DOHH2 (cell line): Measurements from ENCODE around the gene LARGE1.

Source experiments
- H3F3A ChIP-seq: fragments of 200-600 bp; sonication (generic), shearing (Covaris generic); 2 replicates; pipeline ENCODE4 v1.6.0; 2016; ENCODE audit warnings: antibody characterized with exemption, mild to moderate bottlenecking; ENCODE audit not compliant: control insufficient read depth, insufficient read depth
- H3K27ac ChIP-seq: fragments of 200-600 bp; sonication (generic); 2 replicates; pipeline ENCODE4 v1.5.1; 2014; ENCODE audit warnings: low read depth, mild to moderate bottlenecking, low read length, moderate library complexity
- H3K27me3 ChIP-seq: fragments of 200-600 bp; sonication (generic); 2 replicates; pipeline ENCODE4 v1.6.1; 2014; ENCODE audit warnings: mild to moderate bottlenecking, low read length, mixed read lengths; ENCODE audit not compliant: control insufficient read depth
- H3K36me3 ChIP-seq: fragments of 200-600 bp; sonication (generic); 2 replicates; pipeline ENCODE4 v1.6.1; 2014; ENCODE audit warnings: mild to moderate bottlenecking, low read length, moderate library complexity, mixed read lengths; ENCODE audit not compliant: control insufficient read depth
- H3K4me1 ChIP-seq: fragments of 200-600 bp; sonication (generic); 2 replicates; pipeline ENCODE4 v1.6.1; 2014; ENCODE audit warnings: mild to moderate bottlenecking, low read length, mixed read lengths; ENCODE audit not compliant: control insufficient read depth
- H3K4me2 ChIP-seq: fragments of 200-600 bp; sonication (generic); 2 replicates; pipeline ENCODE4 v1.6.0; 2014; ENCODE audit warnings: mild to moderate bottlenecking, low read length, moderate library complexity
- H3K4me3 ChIP-seq: fragments of 200-600 bp; sonication (generic); 2 replicates; pipeline ENCODE4 v1.5.1; 2014; ENCODE audit warnings: mild to moderate bottlenecking, low read length, mixed read lengths
- H3K79me2 ChIP-seq: fragments of 200-600 bp; sonication (generic); 2 replicates; pipeline ENCODE4 v1.6.1; 2014; ENCODE audit warnings: mild to moderate bottlenecking, low read length, mixed read lengths; ENCODE audit not compliant: control insufficient read depth
- H3K9me2 ChIP-seq: fragments of 200-600 bp; sonication (generic); replicated peaks from 2 replicates; pipeline ENCODE4 v1.6.1; 2014; ENCODE audit warnings: mild to moderate bottlenecking, low read length, mixed read lengths; ENCODE audit not compliant: control insufficient read depth
- H3K9me3 ChIP-seq: fragments of 200-600 bp; sonication (generic); 2 replicates; pipeline ENCODE4 v1.6.1; 2014; ENCODE audit warnings: antibody characterized with exemption, low read length, mixed read lengths; ENCODE audit not compliant: control insufficient read depth, insufficient read depth
- H4K20me1 ChIP-seq: fragments of 200-600 bp; sonication (generic); 2 replicates; pipeline ENCODE4 v1.6.0; 2014; ENCODE audit warnings: low read depth, mild to moderate bottlenecking, antibody characterized with exemption, low read length, moderate library complexity; ENCODE audit not compliant: control insufficient read depth, insufficient read depth
- EZH2phosphoT487 ChIP-seq: fragments of 200-600 bp; sonication (generic); IDR thresholded peaks from 2 replicates; pipeline ENCODE4 v1.6.1; 2017; ENCODE audit warnings: borderline replicate concordance, mild to moderate bottlenecking, antibody characterized with exemption, low read length, moderate library complexity, mixed read lengths
- TF ChIP-seq, protein P1 (sequence below): fragments of 200-600 bp; sonication (generic); IDR thresholded peaks from one replicate; pipeline ENCODE4 v1.5.1; 2014; ENCODE audit warnings: antibody characterized with exemption, mild to moderate bottlenecking, low read depth, low read length; ENCODE audit not compliant: poor library complexity, severe bottlenecking

The LARGE1 gene

DNA sequence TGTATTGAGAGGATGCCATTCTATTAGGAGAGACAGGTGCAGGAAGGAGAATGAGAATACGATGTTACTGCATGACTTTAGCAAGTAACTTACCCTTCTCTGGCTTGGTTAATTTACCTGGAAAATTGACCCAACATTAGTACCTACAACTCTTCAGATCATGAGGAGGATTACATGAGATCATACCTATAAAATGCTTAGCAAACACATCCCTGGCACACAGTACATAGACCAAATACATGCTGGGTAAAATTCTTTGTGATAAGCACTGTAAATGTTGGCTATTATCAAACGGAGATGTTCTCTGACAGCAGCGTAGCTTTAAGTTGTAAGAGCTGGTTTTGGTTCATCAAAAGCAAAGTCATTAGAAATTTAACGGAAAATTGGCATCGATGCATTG is 28.8 kb downstream of the LARGE1 start:
- no peak overlapping the region for H3K4me3 ChIP-seq
- no peaks in the 10 kb centered on the region for H3F3A ChIP-seq
- no peaks in the 10 kb centered on the region for H3K36me3 ChIP-seq
- no peak overlapping the region for H3K27ac ChIP-seq
- no peaks in the 10 kb centered on the region for H3K79me2 ChIP-seq
- H3K9me3 ChIP-seq: no peaks in the 10 kb centered on the region
- H3K27me3 ChIP-seq: no peaks in the 10 kb centered on the region
- no peaks in the 10 kb centered on the region for H3K9me2 ChIP-seq
- H3K4me1 ChIP-seq: no peaks in the 10 kb centered on the region
- TF ChIP-seq, protein P1, sequence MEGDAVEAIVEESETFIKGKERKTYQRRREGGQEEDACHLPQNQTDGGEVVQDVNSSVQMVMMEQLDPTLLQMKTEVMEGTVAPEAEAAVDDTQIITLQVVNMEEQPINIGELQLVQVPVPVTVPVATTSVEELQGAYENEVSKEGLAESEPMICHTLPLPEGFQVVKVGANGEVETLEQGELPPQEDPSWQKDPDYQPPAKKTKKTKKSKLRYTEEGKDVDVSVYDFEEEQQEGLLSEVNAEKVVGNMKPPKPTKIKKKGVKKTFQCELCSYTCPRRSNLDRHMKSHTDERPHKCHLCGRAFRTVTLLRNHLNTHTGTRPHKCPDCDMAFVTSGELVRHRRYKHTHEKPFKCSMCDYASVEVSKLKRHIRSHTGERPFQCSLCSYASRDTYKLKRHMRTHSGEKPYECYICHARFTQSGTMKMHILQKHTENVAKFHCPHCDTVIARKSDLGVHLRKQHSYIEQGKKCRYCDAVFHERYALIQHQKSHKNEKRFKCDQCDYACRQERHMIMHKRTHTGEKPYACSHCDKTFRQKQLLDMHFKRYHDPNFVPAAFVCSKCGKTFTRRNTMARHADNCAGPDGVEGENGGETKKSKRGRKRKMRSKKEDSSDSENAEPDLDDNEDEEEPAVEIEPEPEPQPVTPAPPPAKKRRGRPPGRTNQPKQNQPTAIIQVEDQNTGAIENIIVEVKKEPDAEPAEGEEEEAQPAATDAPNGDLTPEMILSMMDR: no peak
- TF ChIP-seq EZH2phosphoT487: no peak
- no peaks in the 10 kb centered on the region for H4K20me1 ChIP-seq
- no peak overlapping the region for H3K4me2 ChIP-seq

DNA sequence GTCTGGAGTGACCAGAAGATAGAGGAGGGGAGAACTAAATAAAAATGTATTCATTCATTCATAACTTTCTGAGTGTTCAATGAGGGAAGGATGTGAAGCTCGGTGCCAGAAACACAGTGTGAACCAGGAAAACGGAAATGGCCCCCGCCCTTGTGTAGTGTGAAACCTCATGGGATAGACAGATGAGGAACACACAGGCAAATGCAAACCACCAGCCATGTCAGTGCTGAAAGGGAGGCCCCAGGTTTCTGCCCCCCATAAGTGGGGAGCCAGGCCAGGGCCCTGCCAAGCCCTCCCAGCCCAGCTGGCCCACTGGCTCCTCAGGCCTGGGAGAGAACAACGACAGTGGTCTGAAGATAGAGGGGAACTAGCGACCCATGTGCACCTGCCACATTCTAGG is 30.5 kb downstream of the LARGE1 start:
- H3K4me1 ChIP-seq: no peaks in the 10 kb centered on the region
- H3K27ac ChIP-seq: no peak overlapping the region
- no peaks in the 10 kb centered on the region for H4K20me1 ChIP-seq
- H3K79me2 ChIP-seq: no peaks in the 10 kb centered on the region
- no peaks in the 10 kb centered on the region for H3K9me2 ChIP-seq
- no peaks in the 10 kb centered on the region for H3F3A ChIP-seq
- no peaks in the 10 kb centered on the region for H3K27me3 ChIP-seq
- H3K4me3 ChIP-seq: no peak overlapping the region
- H3K9me3 ChIP-seq: no peaks in the 10 kb centered on the region
- TF ChIP-seq EZH2phosphoT487: no peak
- TF ChIP-seq, protein P1: no peak
- no peak overlapping the region for H3K4me2 ChIP-seq
- H3K36me3 ChIP-seq: no peaks in the 10 kb centered on the region

DNA sequence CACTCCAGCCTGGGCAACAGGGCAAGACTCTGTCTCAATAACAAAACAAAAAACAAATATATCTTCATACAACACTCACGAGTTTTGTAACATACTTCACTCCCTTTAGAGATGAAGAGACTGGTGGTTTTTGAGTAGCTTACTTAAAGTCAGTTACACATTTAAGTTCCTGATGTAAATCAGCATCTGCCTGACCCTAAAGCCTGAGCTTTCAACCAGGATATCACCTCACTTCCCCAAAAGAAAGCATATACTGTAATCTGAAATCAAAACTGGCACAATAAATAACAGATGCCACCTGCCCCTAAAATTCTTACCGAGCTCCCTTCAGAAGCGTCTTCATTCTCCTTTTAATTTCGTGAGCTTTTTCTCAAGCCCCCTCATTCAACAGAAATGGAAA is 31.5 kb downstream of the LARGE1 start:
- H3K4me3 ChIP-seq: no peak overlapping the region
- H3K9me2 ChIP-seq: no peaks in the 10 kb centered on the region
- no peaks in the 10 kb centered on the region for H3F3A ChIP-seq
- no peaks in the 10 kb centered on the region for H4K20me1 ChIP-seq
- no peak overlapping the region for H3K27ac ChIP-seq
- no peaks in the 10 kb centered on the region for H3K9me3 ChIP-seq
- TF ChIP-seq EZH2phosphoT487: no peak
- TF ChIP-seq, protein P1: no peak
- no peaks in the 10 kb centered on the region for H3K79me2 ChIP-seq
- no peaks in the 10 kb centered on the region for H3K27me3 ChIP-seq
- no peak overlapping the region for H3K4me2 ChIP-seq
- no peaks in the 10 kb centered on the region for H3K4me1 ChIP-seq
- no peaks in the 10 kb centered on the region for H3K36me3 ChIP-seq

DNA sequence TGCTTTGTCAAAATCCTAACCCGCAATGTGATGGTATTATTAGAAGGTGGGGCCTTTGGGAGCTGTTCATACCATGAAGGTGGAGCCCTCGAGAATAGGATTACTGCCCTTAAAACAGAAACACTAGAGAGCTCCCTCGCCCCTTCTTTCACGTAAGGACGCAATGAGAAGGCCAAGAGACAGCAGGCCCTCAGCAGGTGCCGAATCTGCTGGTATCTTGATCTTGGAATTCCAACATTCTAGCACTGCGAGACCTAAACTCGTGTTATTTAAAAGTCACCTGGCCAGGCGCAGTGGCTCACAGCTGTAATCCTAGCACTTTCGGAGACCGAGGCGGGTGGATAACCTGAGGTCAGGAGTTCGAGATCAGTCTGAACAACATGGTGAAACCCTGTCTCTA is 33.1 kb downstream of the LARGE1 start:
- Histone ChIP-seq H3K9me3 (no peaks in the 10 kb centered on the region), H3K36me3 (no peaks in the 10 kb centered on the region), H3K79me2 (no peaks in the 10 kb centered on the region), H4K20me1 (no peaks in the 10 kb centered on the region), H3F3A (no peaks in the 10 kb centered on the region), H3K9me2 (no peaks in the 10 kb centered on the region), H3K4me3 (no peak overlapping the region), H3K4me1 (no peaks in the 10 kb centered on the region), H3K4me2 (no peak overlapping the region), H3K27me3 (no peaks in the 10 kb centered on the region), H3K27ac (no peak overlapping the region)
- TF ChIP-seq EZH2phosphoT487: no peak
- TF ChIP-seq, protein P1: no peak
